ENCODE results near the gene ROBO2.

The ROBO2 gene

DNA sequence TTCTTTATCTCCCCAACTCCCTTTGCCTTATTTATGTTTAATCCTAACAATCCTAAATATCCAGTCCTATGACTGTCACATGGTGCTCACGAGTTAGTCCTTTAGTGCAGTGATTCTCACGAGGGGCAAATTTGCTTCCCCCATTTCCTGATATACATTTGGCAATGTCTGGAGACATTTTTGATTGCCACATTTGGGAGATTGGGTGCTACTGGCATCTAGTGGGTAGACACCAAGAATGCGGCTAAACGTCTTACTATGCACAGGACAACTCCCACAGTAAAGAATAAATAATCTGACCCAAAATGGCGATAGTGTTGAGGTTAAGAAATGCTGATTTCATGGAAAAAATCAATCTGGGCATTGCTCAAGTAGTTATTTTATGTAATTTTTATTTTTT lies 466.5 kb downstream of the ROBO2 start:
- DNase-seq (ENCODE audit: low read depth) = no peak

DNA sequence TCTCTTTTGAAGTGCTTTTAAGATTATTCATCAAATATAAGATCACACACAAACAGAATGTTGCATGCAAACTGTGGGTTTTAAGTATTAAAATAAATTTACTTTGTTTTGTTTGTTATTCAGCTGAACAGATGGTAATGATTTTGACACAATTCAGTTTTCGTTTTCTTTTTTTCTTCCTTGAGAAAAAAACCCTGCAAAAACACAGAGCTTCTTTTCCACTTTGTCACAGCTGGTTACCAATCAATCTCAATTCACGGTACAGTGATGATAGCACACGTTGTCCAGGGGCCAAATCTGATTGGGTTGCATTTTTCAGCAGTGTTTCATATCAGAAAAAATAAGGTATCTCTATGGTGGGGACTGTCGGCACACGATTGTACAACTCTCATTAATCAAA lies 473.6 kb downstream of the ROBO2 start:
- DNase-seq (ENCODE audit: low read depth) = peak; percentile 6

DNA sequence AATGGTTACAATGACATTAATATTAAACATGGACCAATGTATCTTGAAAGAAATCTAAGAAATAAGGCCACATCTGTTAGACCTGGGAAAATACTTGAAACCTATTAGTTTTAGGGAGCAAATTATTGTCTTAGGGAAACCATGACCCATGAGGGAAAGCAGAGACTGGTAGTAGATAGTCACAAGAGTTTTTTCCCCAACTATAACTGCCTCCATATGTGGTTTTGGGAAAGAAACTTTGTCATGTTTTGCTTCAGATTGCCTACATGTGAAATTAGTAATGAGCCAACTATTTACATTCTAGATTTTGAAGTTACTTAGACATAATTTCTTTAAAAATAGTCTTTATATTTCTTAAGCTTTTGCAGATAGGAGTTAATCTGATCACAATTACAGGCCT lies 474.9 kb downstream of the ROBO2 start:
- no peak for DNase-seq (ENCODE audit: low read depth)

DNA sequence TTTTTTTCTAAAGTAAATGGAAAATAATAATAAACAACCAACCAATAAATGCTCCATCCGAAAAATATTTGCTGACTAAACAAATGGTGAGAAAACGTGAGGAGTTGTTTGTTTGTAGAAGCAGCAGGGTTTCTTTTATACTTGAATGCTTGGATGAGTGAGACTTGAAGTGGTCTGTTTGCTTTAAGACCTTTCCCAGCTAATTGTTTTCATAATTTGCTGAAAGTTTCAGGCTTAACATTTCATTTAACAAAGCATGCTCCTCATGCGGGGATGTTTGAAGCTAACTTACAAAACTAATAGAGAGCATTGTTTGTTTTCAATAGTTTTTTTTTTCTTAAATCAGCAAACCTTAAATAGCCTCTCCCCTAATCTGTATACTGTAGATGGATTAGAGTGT lies 484.6 kb downstream of the ROBO2 start:
- DNase-seq (ENCODE audit: low read depth) = no peak

DNA sequence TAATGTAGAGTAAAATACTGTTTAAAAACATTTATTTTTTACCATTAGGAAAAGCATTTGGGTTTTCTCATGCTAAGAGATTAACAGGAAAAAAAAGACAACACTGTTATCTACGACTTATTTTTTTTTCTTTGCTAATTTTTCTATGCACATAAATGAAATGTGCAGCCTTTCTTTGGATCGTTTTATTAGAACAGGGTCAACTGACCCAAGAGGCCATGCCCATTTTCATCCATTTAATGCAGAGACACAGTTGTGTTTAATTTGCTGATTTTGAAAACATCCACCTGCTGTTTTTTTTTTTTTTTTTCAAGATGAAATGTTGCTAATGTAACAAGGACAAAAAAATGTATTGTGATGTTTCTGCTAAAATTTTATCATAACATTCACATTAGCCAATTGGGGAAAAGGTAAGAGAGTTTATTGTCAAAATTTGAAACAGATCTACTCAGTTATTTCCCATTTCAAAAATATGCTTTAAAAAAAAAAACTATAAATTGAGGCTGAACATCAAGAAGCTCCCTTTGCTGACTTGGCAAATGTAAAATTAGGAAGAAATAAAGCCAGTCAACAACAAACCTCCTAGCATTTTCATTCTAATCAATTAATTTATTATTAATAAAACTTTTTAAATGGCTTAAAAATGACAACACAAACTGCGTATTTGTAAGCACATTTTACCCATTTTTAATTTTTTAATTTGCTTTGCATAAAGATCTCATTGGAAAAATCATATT lies 485.2 kb downstream of the ROBO2 start:
- no peak for DNase-seq (ENCODE audit: low read depth)

DNA sequence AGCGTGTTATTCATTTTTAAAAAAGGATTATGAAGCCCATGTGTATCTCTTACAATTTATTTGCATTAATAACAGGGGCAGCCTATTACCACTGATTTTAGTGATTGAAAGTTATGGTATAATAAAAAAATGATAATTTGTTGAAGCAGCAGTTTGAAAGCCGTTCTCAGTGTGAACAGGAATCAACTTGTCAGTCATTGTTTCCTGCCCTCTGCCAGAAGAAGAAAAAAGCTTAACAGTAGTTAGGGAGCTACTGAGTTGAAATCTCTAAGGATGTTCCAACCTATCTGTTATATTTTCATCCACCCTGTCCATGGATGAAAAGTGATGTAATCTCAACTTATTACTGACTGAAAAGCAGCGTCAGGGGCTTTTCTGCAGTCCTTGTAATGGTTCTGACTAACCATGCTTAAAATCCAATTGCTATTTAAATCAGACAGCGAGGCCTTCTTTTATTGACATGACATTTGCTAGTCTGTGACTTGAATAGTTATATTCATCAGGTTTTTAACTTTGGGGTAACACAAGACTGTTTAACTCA lies 486.7 kb downstream of the ROBO2 start:
- no peak for DNase-seq (ENCODE audit: low read depth)

DNA sequence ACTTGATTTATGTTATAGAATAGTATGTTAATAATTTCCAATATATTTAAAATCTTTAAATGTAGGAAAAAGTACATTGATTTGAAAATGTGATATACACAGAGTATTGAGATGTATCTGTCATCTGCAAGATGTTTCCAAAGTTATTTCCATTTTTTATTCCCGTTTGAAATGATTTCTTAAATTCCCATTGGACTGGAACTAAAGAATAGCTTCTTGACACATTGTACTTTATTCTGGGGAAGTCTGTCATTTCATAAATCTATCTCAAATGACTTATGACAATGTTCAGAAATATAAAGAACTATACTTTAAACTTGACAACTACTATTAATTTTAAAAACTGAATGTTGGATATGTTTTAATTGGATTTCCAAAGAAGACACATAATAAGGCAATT lies 489.6 kb downstream of the ROBO2 start:
- no peak for DNase-seq (ENCODE audit: low read depth)

DNA sequence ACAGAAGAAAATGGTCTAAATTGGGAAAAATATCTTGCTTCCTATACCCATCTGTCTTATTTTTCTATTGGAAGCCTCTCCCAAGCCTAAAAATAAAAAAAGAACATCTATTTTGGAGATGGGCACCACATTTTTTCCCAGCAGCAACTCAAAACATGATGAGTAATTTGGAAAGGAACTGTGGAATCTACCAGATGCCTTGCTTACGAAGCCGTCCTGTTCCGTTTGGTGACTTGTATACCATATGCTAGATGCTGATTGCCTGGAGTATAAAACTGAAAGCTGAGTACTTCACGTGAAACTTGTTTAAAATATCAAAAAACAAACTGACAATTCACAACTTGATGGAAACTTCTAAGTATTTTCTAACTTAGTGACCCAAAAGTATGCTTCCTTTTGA lies 491.0 kb downstream of the ROBO2 start:
- DNase-seq (ENCODE audit: low read depth) = no peak

DNA sequence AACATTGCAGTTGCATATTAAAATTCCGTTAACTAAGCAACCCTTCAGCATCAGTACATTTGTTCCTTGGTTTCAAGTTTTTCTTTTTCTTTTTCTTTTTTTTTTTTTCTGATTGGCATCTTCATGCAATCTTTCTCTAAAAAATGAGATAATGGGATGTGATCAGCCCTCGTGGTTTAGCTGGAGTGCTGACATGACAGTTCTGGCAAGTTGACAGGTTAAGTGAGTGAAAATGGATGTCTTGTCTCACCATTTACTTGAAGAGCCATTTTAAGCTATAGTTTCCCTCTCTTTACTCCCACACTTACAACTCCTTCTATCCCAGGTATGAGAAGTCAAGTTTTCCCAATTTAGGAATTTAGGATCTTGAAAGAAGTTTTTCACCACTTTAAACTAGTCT lies 495.2 kb downstream of the ROBO2 start:
- no peak for DNase-seq (ENCODE audit: low read depth)

DNA sequence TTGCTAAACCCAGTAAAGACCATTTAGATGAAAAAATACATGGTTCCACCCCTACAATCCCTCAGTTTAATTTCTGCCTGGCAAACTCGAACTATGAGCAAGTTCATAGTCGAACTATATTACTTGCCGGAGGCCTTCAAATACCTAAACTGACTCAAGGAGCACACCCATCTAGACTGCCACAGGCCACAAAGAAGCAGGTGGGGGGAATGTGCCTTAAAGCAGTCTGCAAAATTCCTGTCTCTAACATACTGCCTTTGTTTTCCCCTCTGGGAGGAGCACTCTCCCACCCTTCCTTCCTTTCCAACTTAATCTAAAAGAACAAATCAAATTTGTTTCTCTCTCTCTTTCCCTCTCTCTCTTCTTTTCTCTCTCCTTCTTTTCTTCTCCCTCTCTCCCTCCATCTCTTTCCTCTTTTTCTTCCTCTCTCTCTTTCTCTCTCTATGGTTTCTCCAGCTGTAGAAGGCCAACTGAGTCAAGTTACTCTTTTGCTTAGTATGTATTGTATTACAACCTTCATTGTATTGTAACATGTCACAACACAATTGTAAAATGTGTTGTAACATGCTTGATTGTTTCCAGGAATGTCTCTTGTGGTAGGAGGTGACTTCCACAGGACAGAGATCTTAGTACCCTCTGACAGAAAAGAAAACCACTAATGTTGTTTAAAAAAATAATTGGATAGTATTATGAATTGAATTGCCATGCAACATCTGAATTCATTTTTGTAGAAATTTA lies 496.3 kb downstream of the ROBO2 start:
- DNase-seq (ENCODE audit: low read depth) = no peak

DNA sequence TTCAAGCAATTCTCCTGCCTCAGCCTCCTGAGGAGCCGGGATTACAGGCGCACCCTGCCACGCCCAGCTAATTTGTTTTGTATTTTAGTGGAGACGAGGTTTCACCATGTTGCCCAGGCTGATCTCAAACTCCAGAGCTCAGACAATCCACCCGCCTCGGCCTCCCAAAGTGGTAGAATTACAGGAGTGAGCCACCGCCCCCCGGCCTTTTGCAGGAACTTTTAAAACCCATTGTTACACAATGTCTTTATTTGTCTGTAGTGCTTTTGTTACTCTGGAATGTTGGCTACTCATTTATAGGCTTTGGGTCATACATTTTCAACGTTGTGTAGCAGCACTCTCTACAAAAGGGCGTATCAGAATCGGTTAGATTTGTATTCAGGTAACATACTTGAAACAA lies 499.1 kb downstream of the ROBO2 start:
- no peak for DNase-seq (ENCODE audit: low read depth)

DNA sequence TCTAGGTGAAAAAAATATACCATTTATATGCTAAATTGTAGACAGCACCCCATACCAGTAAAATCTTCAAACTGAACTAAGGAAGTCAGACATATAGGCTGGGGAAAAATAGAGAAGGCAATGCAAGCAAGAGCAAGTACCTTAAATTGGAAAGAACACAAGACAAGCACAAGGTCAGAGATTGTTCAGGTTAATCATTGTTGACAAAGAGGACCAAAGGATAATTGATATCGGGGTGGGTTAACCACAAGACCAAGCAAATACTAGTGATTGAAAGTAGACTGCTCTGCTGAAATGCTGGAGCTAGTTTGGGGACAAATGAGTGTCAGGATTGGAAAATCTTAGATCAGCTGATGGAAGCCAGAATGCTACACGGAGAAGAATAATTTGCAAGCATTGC lies 499.8 kb downstream of the ROBO2 start:
- no peak for DNase-seq (ENCODE audit: low read depth)

DNA sequence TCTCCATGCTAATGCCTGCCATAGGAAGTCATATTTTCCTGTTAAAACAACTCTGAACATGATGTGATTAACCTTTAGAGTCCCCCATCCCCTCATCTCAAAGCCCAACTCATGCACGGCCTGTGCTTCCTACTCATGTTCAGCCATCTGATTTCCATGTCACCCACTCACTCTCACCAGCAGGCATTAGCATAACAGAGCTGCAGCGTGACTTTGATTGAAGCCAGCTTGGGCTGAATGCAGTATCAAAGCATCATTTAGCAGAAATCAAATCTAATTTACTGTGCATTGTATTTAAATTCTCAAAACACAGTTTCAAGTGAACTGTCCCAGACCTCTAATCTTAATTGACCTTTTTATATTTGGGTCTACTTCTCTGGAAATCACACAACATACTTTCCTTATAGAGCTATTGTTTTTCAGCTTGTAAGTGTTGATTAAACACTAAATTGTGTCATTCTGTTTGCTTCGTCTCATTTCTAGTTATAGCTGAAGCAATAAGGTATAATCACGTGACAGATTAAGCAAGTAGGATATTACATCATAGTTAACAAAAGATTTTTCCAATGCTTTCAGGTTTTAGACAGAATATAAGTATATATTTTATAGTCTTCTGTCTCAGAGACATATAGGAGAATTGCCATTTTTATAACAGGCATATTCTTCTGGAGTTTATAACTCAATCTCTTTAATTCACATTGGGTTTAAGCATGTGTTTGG lies 501.5 kb downstream of the ROBO2 start:
- no peak for DNase-seq (ENCODE audit: low read depth)

DNA sequence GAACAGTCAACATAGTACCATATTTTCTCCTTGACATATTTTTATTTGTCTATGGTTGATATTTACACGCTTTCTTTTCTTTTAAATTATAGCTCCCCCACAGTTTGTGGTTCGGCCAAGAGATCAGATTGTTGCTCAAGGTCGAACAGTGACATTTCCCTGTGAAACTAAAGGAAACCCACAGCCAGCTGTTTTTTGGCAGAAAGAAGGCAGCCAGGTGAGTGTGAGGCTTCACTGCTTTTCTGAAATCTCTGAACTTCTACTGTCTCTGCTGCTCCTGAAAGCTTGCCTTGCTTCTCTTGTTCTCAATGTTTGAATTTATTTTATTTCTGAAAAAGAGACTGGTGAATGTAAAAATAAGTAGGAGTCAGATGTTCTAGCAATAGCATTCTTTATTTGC lies 506.3 kb downstream of the ROBO2 start:
- DNase-seq (ENCODE audit: low read depth) = no peak

DNA sequence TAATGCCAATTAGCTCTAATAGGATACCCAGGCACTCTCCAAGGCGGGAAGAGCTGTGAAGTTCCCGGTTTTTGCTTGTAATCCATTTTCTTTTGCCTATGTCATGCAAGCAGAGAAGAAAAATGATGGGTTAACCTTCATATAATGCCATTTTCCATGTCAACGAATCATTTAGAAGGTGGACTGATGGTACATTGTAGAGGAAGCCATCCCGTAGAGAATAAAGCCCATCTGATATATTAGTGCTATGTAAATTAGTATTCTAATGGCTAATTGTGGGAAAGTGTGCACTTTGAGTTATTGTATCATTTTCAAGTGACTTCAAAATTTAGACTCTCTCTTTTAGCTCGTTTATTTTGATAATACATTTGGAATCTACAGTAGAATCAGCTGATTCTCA lies 509.1 kb downstream of the ROBO2 start:
- no peak for DNase-seq (ENCODE audit: low read depth)

DNA sequence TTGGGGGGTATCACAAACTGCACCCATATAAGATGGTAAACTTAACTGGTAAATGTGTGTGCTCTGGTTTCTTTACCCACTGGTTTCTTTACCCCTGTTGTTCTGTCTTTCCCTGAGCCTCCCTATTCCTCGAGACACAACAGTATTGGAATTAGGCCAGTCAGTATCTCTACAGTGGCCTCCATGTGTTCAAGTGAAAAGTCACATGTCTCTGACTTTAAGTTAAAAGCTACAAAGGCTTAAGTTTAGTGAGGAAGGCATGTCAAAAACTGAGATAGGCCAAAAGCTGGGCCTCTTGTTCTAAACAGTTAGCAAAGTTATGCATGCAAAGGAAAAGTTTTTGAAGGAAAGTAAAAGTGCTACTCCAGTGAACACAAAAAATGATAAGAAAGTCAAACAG lies 513.3 kb downstream of the ROBO2 start:
- DNase-seq (ENCODE audit: low read depth) = no peak

DNA sequence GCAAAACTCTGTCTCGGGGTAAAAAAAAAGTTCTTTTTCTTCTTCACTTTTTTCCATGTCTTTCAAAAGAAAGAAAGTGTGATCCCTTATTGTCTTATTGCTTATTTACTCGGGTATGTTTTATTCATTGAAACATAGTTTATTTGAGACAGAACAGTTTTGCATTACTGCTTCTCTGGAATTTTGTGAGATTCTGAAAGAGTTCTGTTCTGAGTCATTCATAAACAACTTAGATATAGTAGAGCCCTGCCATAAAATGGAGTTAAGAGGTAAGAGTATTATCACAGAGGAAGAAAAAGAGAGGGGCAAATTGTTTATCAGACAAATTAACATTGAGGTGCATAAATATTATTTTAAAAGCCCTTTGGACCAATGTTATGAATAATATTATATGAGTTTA lies 522.2 kb downstream of the ROBO2 start:
- peak; percentile 9 for DNase-seq (ENCODE audit: low read depth)

DNA sequence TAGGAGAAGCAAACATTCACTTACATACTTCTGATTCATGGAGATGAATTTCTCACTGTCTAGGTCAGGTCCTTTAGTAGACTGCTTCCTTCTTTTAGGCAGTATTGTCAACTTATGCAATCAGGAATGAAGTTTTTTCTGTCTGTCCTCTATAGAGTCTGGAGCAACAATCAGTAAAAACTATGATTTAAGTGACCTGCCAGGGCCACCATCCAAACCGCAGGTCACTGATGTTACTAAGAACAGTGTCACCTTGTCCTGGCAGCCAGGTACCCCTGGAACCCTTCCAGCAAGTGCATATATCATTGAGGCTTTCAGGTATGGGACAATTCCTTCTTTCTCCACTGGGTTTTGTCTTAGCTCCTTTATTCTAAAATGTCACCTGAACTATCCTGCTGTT lies 523.1 kb downstream of the ROBO2 start:
- no peak for DNase-seq (ENCODE audit: low read depth)

DNA sequence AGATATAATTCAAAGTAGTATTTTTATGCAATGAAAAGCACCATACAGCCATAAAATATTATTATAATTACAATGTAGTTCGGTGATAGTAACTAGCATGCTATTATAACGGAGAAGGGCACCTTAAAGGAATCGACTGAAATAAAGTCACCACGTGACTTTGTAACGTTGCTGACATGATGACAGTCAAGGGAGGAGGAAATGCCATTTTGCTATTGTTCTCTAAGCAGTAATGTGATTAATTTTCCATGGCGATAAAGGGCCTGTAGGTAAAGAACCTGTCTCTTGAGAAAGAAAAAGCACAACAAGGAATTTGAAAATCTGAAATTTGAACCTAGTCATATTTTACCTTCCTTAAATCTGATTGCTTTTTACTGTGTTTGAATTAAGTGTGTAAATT lies 526.2 kb downstream of the ROBO2 start:
- DNase-seq (ENCODE audit: low read depth) = no peak

DNA sequence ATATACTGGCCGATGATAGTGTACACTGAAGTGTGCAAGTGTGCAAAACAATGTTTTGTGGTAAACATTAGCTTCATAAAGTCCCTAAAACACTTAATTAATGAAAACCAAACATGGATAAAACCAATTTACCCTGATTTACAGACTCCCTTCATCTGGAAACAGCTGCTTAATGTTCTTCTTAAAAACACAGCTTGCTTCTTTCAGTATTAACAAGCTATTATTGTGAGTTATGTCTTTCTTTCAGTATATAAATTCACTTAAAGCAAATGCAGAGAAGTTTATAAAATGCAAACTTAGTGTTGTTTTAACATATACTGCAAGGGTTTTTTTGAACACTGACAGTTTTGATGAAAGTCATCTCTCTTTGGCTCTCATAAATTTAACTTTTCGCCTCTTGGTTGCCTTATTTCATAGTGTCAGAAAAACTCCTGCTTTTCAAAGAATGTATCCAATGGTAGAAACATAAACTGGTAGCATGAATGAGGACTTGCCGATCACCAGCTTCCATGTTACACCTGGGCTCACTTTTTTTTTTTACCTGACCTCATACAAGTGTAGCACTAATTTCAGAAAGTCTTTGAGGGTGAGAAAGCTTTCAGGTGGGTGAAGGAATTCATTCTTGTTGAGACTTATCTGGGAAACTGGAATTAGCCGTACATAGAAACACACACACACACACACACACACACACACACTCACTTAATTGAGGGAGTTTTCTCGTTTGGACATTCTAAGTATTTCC lies 532.2 kb downstream of the ROBO2 start:
- DNase-seq (ENCODE audit: low read depth) = no peak

DNA sequence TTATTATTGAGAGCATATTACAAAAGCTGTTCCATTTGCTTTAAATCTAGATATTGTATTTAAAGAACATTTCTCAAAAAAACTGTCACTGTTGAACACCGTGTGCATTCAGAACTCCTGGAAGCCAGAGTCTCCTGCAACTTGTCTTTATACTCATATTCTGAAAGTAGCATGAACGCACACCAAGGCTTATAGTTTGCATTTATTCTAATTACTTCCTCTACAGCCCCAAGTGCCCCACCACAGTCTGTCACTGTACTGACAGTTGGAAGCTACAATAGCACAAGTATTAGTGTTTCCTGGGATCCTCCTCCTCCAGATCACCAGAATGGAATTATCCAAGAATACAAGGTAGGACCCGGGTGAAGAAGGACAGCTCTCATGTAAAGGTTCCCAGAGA lies 537.4 kb downstream of the ROBO2 start:
- DNase-seq (ENCODE audit: low read depth) = no peak

DNA sequence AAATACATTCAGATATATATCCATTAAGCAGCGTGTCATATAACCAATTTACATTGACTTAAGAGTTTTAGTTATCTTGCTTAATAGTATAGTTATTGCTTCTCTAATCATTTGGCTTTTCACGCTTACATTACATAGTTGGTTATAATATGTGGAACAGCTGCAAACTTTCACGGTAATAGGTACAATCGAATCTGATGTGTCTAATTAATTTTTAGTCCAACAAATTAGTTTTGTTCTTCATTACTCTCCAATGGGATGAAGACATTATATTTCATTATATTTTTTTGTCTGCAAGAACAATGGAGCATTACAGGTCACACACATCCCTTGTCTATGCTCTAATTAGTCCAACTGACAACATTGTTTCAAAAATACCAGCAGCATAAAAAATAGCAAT lies 546.3 kb downstream of the ROBO2 start:
- DNase-seq (ENCODE audit: low read depth) = no peak

Data from iris pigment epithelial cell (primary cell).